ENCODE results near the gene ZNF541.

- TF ChIP-seq CTCF (IDR thresholded peaks at IDR 0.05; ENCODE audit: extremely low read depth in 1 of 2, insufficient read depth in 1 of 2, low read depth in 1 of 2, low read length in 2 of 2) (peak; percentile 22 to 46), MYC (IDR thresholded peaks at IDR 0.05; ENCODE audit: low read depth, low read length) (no peak), MAX (IDR thresholded peaks at IDR 0.05; ENCODE audit: insufficient read depth, insufficient read length) (no peak), POLR2A (IDR thresholded peaks at IDR 0.05; ENCODE audit: low read depth, low read length) (peak; percentile 64)
Observed at GRCh38 chr19:47608074-47608918, 35.3 kb upstream of the ZNF541 start.
